NOMO-1 (cell line): ENCODE results near the gene FEZ2.

ENCODE experiments used
- DNase-seq, 2 experiments: peaks; one replicate each; lab custom pipeline; 2025; ENCODE audit not compliant: unreplicated experiment in 2 of 2; lab: John Stamatoyannopoulos, UW

FEZ2 gene

DNA sequence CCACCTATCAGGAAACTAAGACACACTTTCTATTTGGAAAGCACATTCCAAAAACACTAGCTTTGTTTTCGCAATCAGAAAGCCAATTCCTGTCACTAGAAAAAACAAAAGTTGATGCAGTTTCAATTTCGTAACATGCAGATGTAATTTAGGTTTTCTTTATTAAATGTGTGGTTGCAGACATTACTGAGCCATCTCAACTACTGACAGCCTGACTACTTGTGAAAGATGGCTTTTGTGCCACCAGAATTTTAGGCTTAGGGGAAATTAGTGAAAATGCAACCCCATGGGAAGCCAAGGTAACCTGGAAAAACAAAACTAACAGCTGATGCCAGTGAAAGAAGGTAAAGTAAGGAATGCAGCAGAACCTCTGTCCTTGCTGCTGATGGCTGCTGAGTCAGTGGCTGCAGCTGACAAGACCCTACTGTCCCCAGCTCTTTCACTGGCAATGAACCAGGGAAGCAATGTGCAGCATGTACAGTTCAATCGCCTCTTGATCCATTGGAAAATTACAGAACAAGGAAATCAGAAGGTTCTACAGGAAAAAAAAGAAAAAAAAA is 34.9 kb downstream of the FEZ2 start:
- peak; percentile 3 to 27 for DNase-seq

DNA sequence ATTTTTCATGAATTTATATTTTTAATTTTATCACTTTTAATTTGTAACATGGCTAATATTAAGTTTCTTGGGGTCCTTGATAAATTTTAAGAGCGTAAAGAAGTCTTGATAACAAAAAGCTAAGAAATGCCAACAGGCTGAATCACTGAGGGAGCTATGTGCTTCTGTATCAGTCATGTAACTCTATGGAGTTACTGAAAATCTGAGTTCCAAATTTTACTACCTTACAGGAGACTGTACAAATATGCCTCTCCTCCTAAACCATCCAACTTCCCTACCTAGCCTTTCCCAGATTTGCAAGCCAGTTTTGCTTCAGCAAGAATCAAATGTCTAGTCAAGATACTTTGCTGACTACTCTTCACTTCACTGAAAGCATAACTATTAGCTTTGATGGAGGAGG is 35.7 kb downstream of the FEZ2 start:
- no peak for DNase-seq

GRCh38 chr2:36561237-36561944 is 36.6 kb downstream of the FEZ2 start:
- no peak for DNase-seq

DNA sequence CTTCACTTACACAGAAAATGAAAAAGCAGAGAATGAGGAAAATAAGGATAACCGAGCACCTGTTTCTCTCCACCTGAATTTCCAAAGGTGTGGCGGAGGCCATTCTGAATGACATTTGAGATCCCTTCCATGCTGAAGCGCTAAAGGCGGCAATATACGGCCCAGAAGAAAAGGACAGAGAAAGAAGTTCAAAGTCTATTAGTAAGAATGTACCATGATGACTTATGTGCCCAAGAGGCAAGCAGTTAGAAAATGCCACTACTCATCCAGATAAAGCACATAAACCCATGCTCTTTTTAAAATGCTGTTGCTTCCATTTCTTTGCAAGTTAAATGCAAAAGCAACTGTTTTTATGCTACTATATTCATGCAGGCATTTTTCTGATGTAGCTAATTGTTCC is 37.2 kb downstream of the FEZ2 start:
- DNase-seq, result no peak

- DNase-seq, result no peak
Measured at GRCh38 chr2:36559221-36559942, 38.6 kb downstream of the FEZ2 start.

DNA sequence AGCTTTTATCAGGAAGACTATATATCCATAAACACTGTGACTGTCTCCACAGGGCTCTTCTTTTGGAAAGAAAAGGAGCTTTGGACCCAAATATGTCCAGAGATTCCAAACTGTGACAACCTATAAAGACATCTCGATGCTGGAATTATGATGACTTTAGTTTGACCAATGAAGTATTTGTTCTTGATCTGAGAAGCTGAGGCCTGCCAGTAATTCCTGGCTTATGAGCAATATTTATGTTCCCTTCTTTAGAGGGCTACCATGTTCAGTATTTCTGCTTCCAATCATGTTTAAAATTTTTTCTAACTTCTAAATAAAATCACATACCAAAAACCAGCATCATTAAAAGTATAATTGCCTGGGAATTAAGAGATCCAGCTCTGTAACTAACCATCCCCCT is 41.1 kb downstream of the FEZ2 start:
- no peak for DNase-seq

DNA sequence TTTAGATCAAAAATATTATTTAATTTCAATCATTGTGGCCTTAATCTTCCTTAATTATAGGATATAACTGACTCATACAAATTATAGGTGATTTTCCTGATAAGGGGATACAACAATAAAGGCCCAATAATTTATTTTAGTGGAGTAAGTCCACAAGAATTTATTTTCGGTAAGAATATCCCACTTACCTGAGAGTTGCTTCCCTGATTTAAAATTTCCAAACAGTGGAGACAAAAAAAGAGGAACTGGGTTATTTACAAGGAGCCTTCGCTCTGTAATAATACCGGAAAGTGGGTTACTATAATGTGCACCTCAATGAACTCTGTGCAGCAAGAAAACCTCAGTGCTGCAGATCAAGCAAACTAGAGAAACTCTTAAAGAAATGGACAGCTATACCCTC is 42.2 kb downstream of the FEZ2 start:
- no peak for DNase-seq

GRCh38 chr2:36554531-36554930 is 43.4 kb downstream of the FEZ2 start:
- DNase-seq, result no peak

- DNase-seq, result peak; percentile 48 to 71
Measured at GRCh38 chr2:36553683-36554082, 44.3 kb downstream of the FEZ2 start.

DNA sequence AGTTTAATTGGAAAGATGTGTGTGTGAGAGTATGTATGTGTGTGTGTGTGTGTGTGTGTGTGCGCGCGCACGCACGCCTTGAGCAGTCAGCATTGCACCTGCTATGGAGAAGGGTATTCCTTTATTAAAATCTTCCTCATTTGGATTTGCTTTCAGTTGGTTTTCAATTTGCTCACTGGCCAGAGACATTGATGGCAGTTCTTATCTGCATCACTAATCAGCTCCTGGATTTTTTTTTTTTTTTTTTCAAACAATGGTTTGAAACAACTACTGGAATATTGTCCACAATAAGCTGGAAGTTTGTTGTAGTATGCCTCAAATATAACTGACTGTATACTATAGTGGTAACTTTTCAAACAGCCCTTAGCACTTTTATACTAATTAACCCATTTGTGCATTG is 48.0 kb downstream of the FEZ2 start:
- no peak for DNase-seq

DNA sequence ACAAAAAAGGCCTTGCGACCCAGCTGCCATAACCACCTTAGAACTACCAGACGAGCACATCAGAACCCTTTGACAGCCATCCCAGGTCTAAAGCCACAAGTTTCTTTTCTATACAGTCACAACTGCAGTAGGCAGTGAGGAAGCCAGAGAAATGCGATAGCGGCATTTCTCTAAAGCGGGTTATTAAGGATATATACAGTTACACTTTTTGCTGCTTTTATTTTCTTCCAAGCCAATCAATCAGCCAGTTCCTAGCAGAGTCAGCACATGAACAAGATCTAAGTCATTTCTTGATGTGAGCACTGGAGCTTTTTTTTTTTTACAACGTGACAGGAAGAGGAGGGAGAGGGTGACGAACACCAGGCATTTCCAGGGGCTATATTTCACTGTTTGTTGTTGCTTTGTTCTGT is 48.8 kb downstream of the FEZ2 start:
- DNase-seq, result no peak

DNA sequence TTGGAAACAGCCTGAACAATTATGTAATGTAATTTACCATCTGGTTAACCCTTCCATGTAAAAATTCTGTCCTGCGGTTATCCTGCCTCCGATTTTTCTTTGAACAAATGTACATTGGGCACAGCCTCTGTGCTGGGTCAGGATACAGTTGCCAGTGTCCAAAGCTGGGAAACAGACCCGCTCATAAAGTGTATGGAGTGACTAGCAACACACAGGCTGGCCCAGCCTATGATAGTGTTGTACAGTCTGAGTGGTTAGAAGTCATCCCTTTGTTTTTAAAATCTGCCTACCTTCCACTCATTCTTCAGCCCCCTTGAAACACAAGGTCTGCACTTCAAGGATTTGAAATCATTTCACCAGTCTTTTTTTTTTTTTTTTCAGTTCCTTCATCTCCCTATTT is 50.1 kb downstream of the FEZ2 start:
- DNase-seq, result no peak

- no peak for DNase-seq
Measured at GRCh38 chr2:36545871-36546416, 52.0 kb downstream of the FEZ2 start.

DNA sequence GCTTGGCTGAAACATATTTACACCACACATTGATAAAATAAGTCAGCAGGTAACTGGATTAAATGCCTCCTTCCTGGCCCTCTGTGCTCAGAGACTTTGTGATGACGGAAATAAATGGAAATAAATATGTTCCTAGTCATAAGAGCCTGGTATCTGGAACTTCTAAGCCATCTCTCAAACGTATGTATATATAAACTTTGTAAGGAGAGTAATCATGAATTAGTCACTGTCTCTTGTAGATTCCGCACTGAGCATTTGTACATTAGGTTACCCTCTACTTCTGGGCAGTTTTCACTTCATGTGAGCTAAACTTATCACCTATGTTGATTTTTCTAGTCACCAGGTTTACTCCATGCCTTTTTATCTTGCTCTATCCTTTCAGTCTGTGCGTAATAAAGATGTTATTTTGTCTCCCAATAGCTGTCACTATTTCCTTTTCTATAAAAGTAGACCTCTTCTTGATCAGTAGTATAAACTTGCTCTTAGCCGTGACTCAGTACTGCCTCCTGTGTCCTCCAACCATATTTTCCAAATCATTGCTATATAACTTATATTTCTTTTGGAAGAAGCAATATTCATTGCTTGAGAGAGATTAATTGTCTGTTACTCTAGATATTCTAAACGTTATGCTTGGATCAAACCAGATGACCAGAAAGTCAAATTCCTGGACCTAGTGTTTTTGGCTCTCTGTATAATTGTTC is 53.2 kb downstream of the FEZ2 start:
- DNase-seq, result no peak

- DNase-seq, result no peak
Measured at GRCh38 chr2:36541891-36542595, 55.9 kb downstream of the FEZ2 start.

- no peak for DNase-seq
Measured at GRCh38 chr2:36540986-36541754, 56.8 kb downstream of the FEZ2 start.

DNA sequence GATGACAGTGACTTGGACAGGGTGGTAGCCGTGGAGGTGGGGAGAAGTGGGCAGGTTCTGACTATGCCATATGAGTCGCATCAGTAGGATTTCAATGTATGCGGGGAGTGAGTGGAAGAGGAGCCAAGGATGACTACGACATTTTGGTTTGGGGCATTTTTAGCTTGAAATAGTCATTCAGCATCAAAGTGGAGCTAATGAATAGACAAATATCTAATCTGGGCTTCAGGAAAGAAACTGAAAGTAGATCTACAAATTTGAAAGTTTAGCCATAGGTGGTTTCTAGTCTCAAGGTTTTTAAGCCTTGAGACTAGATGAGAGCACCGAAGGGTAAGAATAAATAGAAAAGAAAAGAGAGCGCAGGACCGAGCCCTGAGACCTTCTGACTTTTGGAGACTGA is 58.3 kb downstream of the FEZ2 start:
- DNase-seq, result no peak

GRCh38 chr2:36538335-36538734 is 59.6 kb downstream of the FEZ2 start:
- DNase-seq, result no peak

DNA sequence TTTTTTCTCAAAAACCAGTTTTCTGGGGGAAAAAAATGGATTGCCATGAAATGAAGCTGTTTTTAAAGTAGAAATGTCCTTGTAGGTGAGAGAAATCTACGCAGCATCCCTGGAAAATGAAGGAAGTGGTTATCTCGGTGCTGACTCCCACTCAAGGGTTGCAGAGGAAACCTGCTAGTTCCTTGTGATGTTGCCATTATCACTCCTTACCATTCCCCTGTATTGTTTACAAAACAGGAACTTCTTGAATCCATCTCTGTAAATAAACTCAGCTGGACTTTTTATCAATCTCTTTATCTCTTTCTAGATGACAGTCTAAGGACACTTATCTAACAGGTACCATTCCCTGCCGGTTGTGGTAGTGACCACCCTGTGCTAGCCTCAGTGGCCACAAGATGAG is 61.2 kb downstream of the FEZ2 start:
- no peak for DNase-seq

GRCh38 chr2:36535099-36535498 is 62.9 kb downstream of the FEZ2 start:
- no peak for DNase-seq
